Mesenchymal stem cell (in vitro differentiated cells and primary cell): ENCODE measurements around the gene NUMA1.

Source experiments
- DNase-seq: peaks from one replicate; pipeline ENCODE4 v3.0.0-alpha.2; 2013
- H2AFZ ChIP-seq: one replicate; pipeline ENCODE4 v1.6.1; 2013; ENCODE audit warnings: low read depth, mild to moderate bottlenecking, control low read depth, inconsistent platforms, low read length, moderate library complexity
- H2AK5ac ChIP-seq: 2 replicates; pipeline ENCODE4 v1.6.1; 2013; ENCODE audit warnings: low read length, moderate library complexity, mild to moderate bottlenecking, inconsistent platforms; ENCODE audit not compliant: severe bottlenecking
- H2BK120ac ChIP-seq: one replicate; pipeline ENCODE4 v1.6.1; 2013; ENCODE audit warnings: low read depth, mild to moderate bottlenecking, inconsistent platforms, low read length, moderate library complexity
- H2BK12ac ChIP-seq, 2 experiments: one replicate each; pipeline ENCODE4 v1.6.1; 2013; ENCODE audit warnings: inconsistent platforms in 2 of 2, low read length in 2 of 2, mild to moderate bottlenecking in 2 of 2, moderate library complexity in 2 of 2, control low read depth in 1 of 2
- H2BK15ac ChIP-seq: one replicate; pipeline ENCODE4 v1.6.1; 2013; ENCODE audit warnings: mild to moderate bottlenecking, low read depth, inconsistent platforms; ENCODE audit not compliant: poor library complexity, severe bottlenecking
- H2BK5ac ChIP-seq: 2 replicates; pipeline ENCODE4 v1.6.1; 2013; ENCODE audit warnings: low read depth, mild to moderate bottlenecking, low read length, control low read depth, inconsistent platforms; ENCODE audit not compliant: poor library complexity, severe bottlenecking
- H3K14ac ChIP-seq, 2 experiments: one replicate each; pipeline ENCODE4 v1.6.1; 2013; ENCODE audit warnings: inconsistent platforms in 2 of 2, low read length in 2 of 2, control low read depth in 1 of 2, mild to moderate bottlenecking in 1 of 2, moderate library complexity in 1 of 2
- H3K18ac ChIP-seq, 2 experiments: one replicate each; pipeline ENCODE4 v1.6.1; 2013; ENCODE audit warnings: inconsistent platforms in 2 of 2, low read length in 2 of 2, control low read depth in 1 of 2, low read depth in 1 of 2, mild to moderate bottlenecking in 1 of 2
- H3K23ac ChIP-seq, 2 experiments: one replicate each; pipeline ENCODE4 v1.6.1; 2013; ENCODE audit warnings: inconsistent platforms in 2 of 2, low read length in 2 of 2, mild to moderate bottlenecking in 2 of 2, moderate library complexity in 2 of 2, control low read depth in 1 of 2
- H3K27ac ChIP-seq: 2 replicates; pipeline ENCODE4 v1.5.1; 2013; ENCODE audit warnings: mild to moderate bottlenecking, moderate library complexity, low read length, control low read depth, inconsistent platforms; ENCODE audit not compliant: poor library complexity, severe bottlenecking
- H3K27me3 ChIP-seq, 2 experiments: 2 replicates each; pipeline versions ENCODE4 v1.6.1 to v1.7.0; 2013; ENCODE audit warnings: low read length in 2 of 2, mild to moderate bottlenecking in 2 of 2, moderate library complexity in 2 of 2, control low read depth in 1 of 2, inconsistent platforms in 1 of 2; ENCODE audit not compliant: control insufficient read depth in 1 of 2, insufficient read depth in 1 of 2
- H3K36me3 ChIP-seq, 2 experiments: 2 replicates each; pipeline versions ENCODE4 v1.6.1 to v1.7.0; 2013; ENCODE audit warnings: low read length in 2 of 2, control low read depth in 1 of 2, inconsistent platforms in 1 of 2, low read depth in 1 of 2, mild to moderate bottlenecking in 1 of 2; ENCODE audit not compliant: insufficient read depth in 2 of 2, control insufficient read depth in 1 of 2
- H3K4ac ChIP-seq, 2 experiments: one replicate each; pipeline ENCODE4 v1.6.1; 2013; ENCODE audit warnings: inconsistent platforms in 2 of 2, low read length in 2 of 2, mild to moderate bottlenecking in 2 of 2, moderate library complexity in 2 of 2, control low read depth in 1 of 2, low read depth in 1 of 2
- H3K4me1 ChIP-seq: 2 replicates; pipeline ENCODE4 v1.6.1; 2013; ENCODE audit warnings: low read depth, low read length, control low read depth; ENCODE audit not compliant: control insufficient read depth, insufficient read depth
- H3K4me2 ChIP-seq: 2 replicates; pipeline ENCODE4 v1.6.1; 2013; ENCODE audit warnings: low read length, mild to moderate bottlenecking, inconsistent platforms; ENCODE audit not compliant: poor library complexity, severe bottlenecking
- H3K4me3 ChIP-seq, 2 experiments: 2 replicates each; pipeline versions ENCODE4 v1.5.1 to v1.7.0; 2013; ENCODE audit warnings: low read length in 2 of 2, mild to moderate bottlenecking in 2 of 2, control low read depth in 1 of 2, low read depth in 1 of 2; ENCODE audit not compliant: insufficient read depth in 1 of 2
- H3K79me1 ChIP-seq: replicated peaks from 2 replicates; pipeline ENCODE4 v1.6.1; 2013; ENCODE audit warnings: mild to moderate bottlenecking, control low read depth, low read length, inconsistent platforms; ENCODE audit not compliant: poor library complexity, severe bottlenecking
- H3K9ac ChIP-seq: 2 replicates; pipeline ENCODE4 v1.7.0; 2013; ENCODE audit warnings: mild to moderate bottlenecking, low read length, moderate library complexity
- H3K9me3 ChIP-seq: 2 replicates; pipeline ENCODE4 v1.7.0; 2013; ENCODE audit warnings: mild to moderate bottlenecking, low read length; ENCODE audit not compliant: control insufficient read depth
- H4K8ac ChIP-seq: one replicate; pipeline ENCODE4 v1.6.1; 2013; ENCODE audit warnings: inconsistent platforms, mild to moderate bottlenecking, low read length, moderate library complexity
- H4K91ac ChIP-seq: one replicate; pipeline ENCODE4 v1.6.1; 2013; ENCODE audit warnings: mild to moderate bottlenecking, low read length, inconsistent platforms
- WGBS: methylation state at CpG from one replicate; pipeline ENCODE4 v1.1.7; 2013; ENCODE audit warnings: mixed read lengths; 5-methylcytosine and 5-hydroxymethylcytosine counted together

The NUMA1 gene

DNA sequence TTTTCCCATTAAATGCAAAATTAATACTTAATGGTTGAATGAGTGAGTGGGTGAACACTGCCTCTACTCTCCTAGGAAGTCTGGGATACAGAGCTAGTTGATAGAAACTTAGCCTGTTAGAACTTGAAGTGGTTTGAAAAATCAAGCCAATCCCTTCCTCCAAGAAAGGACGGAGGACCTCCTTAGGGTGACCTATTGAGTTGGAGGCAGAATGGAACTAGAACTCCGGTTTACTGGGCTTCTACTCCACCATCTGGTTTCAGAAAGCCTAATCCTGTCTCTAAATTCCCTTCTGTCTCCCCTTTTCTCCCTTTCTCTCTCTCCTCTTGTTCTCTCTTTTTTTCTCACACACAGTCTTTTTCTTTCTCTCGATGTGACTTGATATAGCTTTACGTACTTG, 101.2 kb downstream of the NUMA1 start:
- Histone ChIP-seq H3K23ac (no peak overlapping the region), H4K91ac (no peak overlapping the region), H3K27me3 (no peaks in the 10 kb centered on the region), H2BK5ac (no peak overlapping the region), H3K4ac (no peak overlapping the region), H3K4me3 (no peak overlapping the region), H3K79me1 (peaks cover 38% of the 10 kb centered on the region), H3K36me3 (peaks cover 10 to 34% of the 10 kb centered on the region in 2 experiments), H3K4me2 (no peak overlapping the region), H2AFZ (no peak overlapping the region), H3K4me1 (no peaks in the 10 kb centered on the region), H3K14ac (no peak overlapping the region), H3K27ac (no peak overlapping the region), H2AK5ac (no peak overlapping the region), H3K9me3 (no peaks in the 10 kb centered on the region), H2BK12ac (no peak overlapping the region), H2BK120ac (no peak overlapping the region), H4K8ac (no peak overlapping the region), H3K18ac (no peak overlapping the region), H3K9ac (no peak overlapping the region), H2BK15ac (no peak overlapping the region)
- DNase-seq: no peak
- WGBS: 98% methylated on average over 4 of the region's 4 CpGs

DNA sequence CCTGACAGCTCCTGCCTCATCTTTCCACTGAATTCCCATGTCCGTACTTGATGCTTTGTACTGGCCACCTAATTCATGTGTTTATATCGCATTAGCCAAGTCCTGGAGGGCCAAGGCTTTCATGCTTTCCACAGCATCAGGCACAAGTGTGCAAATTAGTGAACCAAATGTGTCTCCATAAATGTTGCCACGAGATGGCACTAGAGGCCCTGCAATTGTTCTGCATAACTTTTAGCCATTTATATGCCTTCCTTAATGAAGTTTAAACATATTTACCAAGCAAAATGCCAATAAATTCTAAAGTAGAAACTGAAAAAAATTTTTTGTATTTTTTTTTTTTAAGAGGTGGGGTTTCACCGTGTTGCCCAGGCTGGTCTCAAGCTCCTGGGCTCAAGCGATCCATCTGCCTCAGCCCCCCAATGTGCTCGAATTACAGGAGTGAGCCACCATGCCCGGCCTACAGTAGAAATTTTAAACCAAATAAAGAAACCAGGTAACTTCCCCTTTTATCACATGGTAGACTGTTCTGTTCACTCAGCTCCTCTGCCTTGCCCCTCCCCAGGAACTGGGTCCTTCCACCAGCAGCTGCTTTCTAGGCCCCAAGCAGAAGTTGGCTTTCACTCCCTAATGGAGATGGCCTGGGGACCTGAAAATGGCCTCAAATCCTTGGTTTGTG, 102.5 kb downstream of the NUMA1 start:
- H2BK5ac ChIP-seq: no peak overlapping the region
- WGBS: 74% methylated on average over 7 of the region's 7 CpGs

DNA sequence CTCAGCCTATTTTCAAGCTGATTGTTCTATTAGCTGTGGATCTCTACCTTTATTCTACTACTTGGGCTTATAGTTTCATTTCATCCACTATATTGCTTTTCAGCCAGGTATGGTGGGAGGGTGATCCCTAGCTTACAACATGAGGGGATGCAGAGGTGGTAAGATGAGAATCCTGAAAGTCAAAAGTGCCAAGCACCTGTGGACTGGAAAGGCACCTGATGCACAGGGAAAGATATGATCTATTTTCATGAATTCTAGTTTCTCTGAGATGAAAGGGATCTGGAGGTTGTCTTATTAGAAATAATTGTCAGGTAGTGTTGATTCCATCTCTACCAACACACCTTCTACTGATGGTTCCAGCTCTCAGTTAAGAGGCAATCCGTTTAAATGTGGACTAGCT, 103.3 kb downstream of the NUMA1 start:
- Histone ChIP-seq H3K36me3 (peaks cover 13 to 25% of the 10 kb centered on the region in 2 experiments), H2BK15ac (no peak overlapping the region), H4K8ac (no peak overlapping the region), H3K4me3 (no peak overlapping the region), H3K4me1 (no peaks in the 10 kb centered on the region), H3K14ac (no peak overlapping the region), H3K23ac (no peak overlapping the region), H2BK5ac (no peak overlapping the region), H3K4ac (no peak overlapping the region), H2AFZ (no peak overlapping the region), H3K9ac (no peak overlapping the region), H3K27ac (no peak overlapping the region), H3K9me3 (no peaks in the 10 kb centered on the region), H3K27me3 (no peaks in the 10 kb centered on the region), H4K91ac (no peak overlapping the region), H3K79me1 (peaks cover 33% of the 10 kb centered on the region), H2BK12ac (no peak overlapping the region), H3K4me2 (no peak overlapping the region), H2BK120ac (no peak overlapping the region), H3K18ac (no peak overlapping the region), H2AK5ac (no peak overlapping the region)
- WGBS: 82% methylated on average over 1 of the region's 1 CpG
- no peak for DNase-seq

More for the DNA sequence above, 102.5 kb downstream of the NUMA1 start:
- Histone ChIP-seq H3K14ac (no peak overlapping the region), H3K18ac (no peak overlapping the region), H3K36me3 (peaks cover 13 to 22% of the 10 kb centered on the region in 2 experiments), H2AFZ (no peak overlapping the region), H2BK120ac (no peak overlapping the region), H3K79me1 (peaks cover 34% of the 10 kb centered on the region), H4K91ac (no peak overlapping the region), H3K4me3 (no peak overlapping the region), H3K23ac (no peak overlapping the region), H3K4me2 (no peak overlapping the region), H2BK15ac (no peak overlapping the region), H3K9me3 (no peaks in the 10 kb centered on the region), H4K8ac (no peak overlapping the region), H3K27me3 (no peaks in the 10 kb centered on the region), H2BK12ac (no peak overlapping the region), H2AK5ac (no peak overlapping the region), H3K4me1 (no peaks in the 10 kb centered on the region), H3K27ac (no peak overlapping the region), H3K4ac (no peak overlapping the region), H3K9ac (no peak overlapping the region)
- peak; percentile 62 for DNase-seq

DNA sequence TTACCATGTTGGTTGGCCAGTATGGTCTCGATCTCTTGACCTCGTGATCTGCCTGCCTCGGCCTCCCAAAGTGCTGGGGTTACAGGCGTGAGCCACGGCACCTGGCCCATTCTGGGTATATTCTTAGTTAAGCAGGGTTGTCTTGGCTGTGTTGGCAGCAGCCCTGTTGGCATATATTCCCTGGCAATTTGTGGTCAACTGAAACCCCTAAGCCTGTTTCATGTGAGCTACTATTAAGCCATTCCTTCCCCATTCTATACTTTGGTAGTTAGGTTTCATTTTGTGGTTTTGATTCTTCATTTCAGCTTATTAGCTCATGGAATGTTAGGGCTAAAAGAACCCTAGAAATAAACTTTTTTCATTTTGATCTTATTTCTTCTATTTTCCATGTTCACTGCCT, 103.8 kb downstream of the NUMA1 start:
- Histone ChIP-seq H2AK5ac (no peak overlapping the region), H3K23ac (no peak overlapping the region), H3K27ac (no peak overlapping the region), H4K91ac (no peak overlapping the region), H3K18ac (no peak overlapping the region), H3K79me1 (peaks cover 32% of the 10 kb centered on the region), H2BK5ac (no peak overlapping the region), H2BK120ac (no peak overlapping the region), H3K14ac (no peak overlapping the region), H3K4me3 (no peak overlapping the region), H3K9ac (no peak overlapping the region), H3K4ac (no peak overlapping the region), H3K4me2 (no peak overlapping the region), H4K8ac (no peak overlapping the region), H3K27me3 (no peaks in the 10 kb centered on the region), H2AFZ (no peak overlapping the region), H2BK12ac (no peak overlapping the region), H3K36me3 (peaks cover 10 to 30% of the 10 kb centered on the region in 2 experiments), H3K4me1 (no peaks in the 10 kb centered on the region), H2BK15ac (no peak overlapping the region), H3K9me3 (no peaks in the 10 kb centered on the region)
- no peak for DNase-seq
- WGBS: 100% methylated on average over 3 of the region's 5 CpGs
